Body of pancreas (tissue), 4 donors: ENCODE measurements around the gene CDK19. TPM values are rescaled to one million over a fixed set of nuclear protein-coding genes. Genes with fewer than 3 reads are reported as not detected.

Source experiments
- ATAC-seq: fragments of 150-250 bp; one replicate; pipeline ENCODE4 v1.9.1; 2016
- DNase-seq, 4 donors: peaks; one replicate each; pipeline ENCODE4 v3.0.0-alpha.2; 2019
- H3K27ac ChIP-seq, 4 donors: fragments of 200-600 bp; sonication (generic); 1 replicate in 3 of 4; 2 replicates in 1 of 4; pipeline versions ENCODE4 v1.5.1 to v1.6.1; 2016 to 2019; ENCODE audit warnings: mild to moderate bottlenecking in 1 of 4, mixed read lengths in 1 of 4, moderate library complexity in 1 of 4
- H3K27me3 ChIP-seq, 2 donors: fragments of 200-600 bp; sonication (generic); one replicate each; pipeline ENCODE4 v1.6.0; 2016; ENCODE audit warnings: mild to moderate bottlenecking in 1 of 2
- H3K36me3 ChIP-seq, 2 donors: fragments of 200-600 bp; sonication (generic); replicated peaks in 1 of 2; 2 replicates each; pipeline ENCODE4 v1.5.1; 2016; ENCODE audit warnings: low read depth in 2 of 2; ENCODE audit not compliant: insufficient read depth in 1 of 2
- H3K4me1 ChIP-seq: fragments of 200-600 bp; sonication (generic); one replicate; pipeline ENCODE4 v1.6.0; 2016
- H3K4me3 ChIP-seq, 2 donors: fragments of 200-600 bp; sonication (generic); 1 replicate in 1 of 2; 2 replicates in 1 of 2; pipeline ENCODE4 v1.5.1; 2016 to 2019
- H3K9me3 ChIP-seq, 3 donors: fragments of 200-600 bp; sonication (generic); 1 replicate in 2 of 3; 2 replicates in 1 of 3; pipeline ENCODE4 v1.5.1; 2016
- CTCF ChIP-seq, 7 experiments: fragments of 450-650 bp in 4 of 7; fragments of 200-600 bp in 3 of 7; sonication (generic) in 3 of 7; IDR thresholded peaks; one replicate each; pipeline ENCODE4 v1.5.1; 2016 to 2019; ENCODE audit warnings: antibody characterized with exemption in 7 of 7
- POLR2A ChIP-seq, 3 donors: fragments of 450-650 bp; IDR thresholded peaks; one replicate each; pipeline ENCODE4 v1.6.1; 2016; ENCODE audit warnings: antibody characterized with exemption in 3 of 3, mild to moderate bottlenecking in 2 of 3
- WGBS, 2 donors: methylation state at CpG; one replicate each; pipeline ENCODE4 v1.1.5; 2017; 5-methylcytosine and 5-hydroxymethylcytosine counted together
- intact Hi-C: fragments of 100-400 bp; cut with DNase I; formaldehyde crosslinking; loops from one replicate; pipeline ENCODE4 v1.15.1; 2023
- total RNA-seq, 2 donors: library from RNA; depleted of rRNA; stranded (reverse); fragments of >200 nt; gene quantifications; one replicate each; pipeline ENCODE4 v1.1.0, GENCODE V29; 2016

The CDK19 gene
- total RNA-seq, 2 donors from 2014 or later, result 4.0 to 8.0 TPM

DNA sequence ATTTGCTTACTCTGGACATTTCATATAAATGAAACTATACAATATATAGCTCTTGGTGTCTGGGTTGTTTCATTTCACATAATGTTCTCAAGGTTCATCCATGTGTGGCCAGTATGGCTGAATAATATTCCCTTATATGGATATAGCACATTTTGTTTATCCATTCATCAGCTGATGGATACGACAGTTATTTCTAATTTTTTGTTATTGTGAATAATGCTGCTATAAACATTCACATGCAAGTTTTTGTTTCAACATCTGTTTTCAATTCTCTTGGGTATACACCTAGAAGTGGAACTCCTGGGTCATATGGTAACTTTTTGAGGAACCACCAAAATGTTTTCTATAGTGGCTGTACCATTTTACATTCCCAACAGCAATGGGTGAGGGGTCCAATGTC, 101.1 kb downstream of the CDK19 start:
- Histone ChIP-seq H3K4me1 (no peaks in the 10 kb centered on the region), H3K27ac (no peak overlapping the region), H3K9me3 (no peaks in the 10 kb centered on the region), H3K36me3 (no peaks in the 10 kb centered on the region), H3K4me3 (no peak overlapping the region), H3K27me3 (no peaks in the 10 kb centered on the region)
- ATAC-seq (no peak), DNase-seq (no peak)
- no peak for TF ChIP-seq CTCF (IDR thresholded peaks at IDR 0.05)
- no peak for TF ChIP-seq POLR2A (IDR thresholded peaks at IDR 0.05)
- intact Hi-C loops, result no loop called here
- 97 to 100% methylated on average over 1 of the region's 1 CpG for WGBS, 2 donors

DNA sequence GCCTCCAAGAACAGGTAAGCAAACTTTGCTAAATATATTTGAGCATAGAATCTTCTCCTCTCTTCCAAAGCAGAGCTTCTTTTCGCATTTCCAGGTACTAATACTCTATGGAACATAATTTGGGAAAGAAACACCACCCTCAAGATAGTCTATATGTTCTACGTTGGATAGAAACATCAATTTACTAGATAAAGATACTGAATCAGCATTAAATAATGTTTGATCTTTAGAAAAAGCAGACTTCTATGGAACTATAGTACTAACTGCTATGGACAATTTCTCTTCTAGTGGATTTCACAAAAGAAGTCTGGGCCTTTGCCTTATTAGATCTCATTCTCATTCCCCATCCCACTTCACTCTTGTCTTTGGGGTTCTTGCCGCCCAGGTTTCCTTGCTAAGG, 103.0 kb downstream of the CDK19 start:
- TF ChIP-seq POLR2A (IDR thresholded peaks at IDR 0.05) (no peak), CTCF (IDR thresholded peaks at IDR 0.05) (no peak)
- WGBS, 2 donors, result 93 to 97% methylated on average over 3 of the region's 3 CpGs
- Histone ChIP-seq H3K27ac (no peak overlapping the region), H3K4me3 (no peak overlapping the region), H3K27me3 (no peaks in the 10 kb centered on the region), H3K36me3 (no peaks in the 10 kb centered on the region), H3K9me3 (no peaks in the 10 kb centered on the region), H3K4me1 (no peaks in the 10 kb centered on the region)
- intact Hi-C loops, result no loop called here
- no peak for DNase-seq
- ATAC-seq, result no peak

DNA sequence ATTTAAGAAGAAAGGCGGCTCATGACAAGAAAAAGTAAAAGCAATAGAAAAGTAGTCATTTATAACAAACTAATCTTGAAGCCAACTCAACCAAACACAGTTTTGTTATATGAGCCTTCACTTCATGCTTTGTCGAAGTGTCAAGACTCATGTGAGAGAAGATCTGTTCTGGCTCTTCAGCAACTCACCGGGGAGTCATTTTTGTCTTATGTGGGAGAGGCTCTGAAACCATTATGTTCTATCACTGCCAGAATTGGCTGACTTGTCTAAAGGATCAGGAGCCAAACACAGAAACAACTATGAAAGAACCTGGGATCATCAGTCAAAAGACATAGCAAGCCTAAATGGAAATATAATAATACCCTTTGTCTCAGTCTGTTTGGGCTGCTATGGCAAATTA, 105.2 kb downstream of the CDK19 start:
- intact Hi-C loops, result no loop called here

GRCh38 chr6:110708295-110708950, 106.8 kb downstream of the CDK19 start:
- H3K36me3 ChIP-seq, result no peaks in the 10 kb centered on the region
- no peak for DNase-seq
- 65 to 68% methylated on average over 2 of the region's 2 CpGs for WGBS, 2 donors
- ATAC-seq, result no peak
- no peaks in the 10 kb centered on the region for H3K9me3 ChIP-seq
- no peak overlapping the region for H3K4me3 ChIP-seq
- no peak for TF ChIP-seq CTCF (IDR thresholded peaks at IDR 0.05)
- TF ChIP-seq POLR2A (IDR thresholded peaks at IDR 0.05), result no peak
- H3K27ac ChIP-seq, result no peak overlapping the region
- peaks cover 3% of the 10 kb centered on the region for H3K4me1 ChIP-seq
- intact Hi-C loops, result no loop called here
- H3K27me3 ChIP-seq, result no peaks in the 10 kb centered on the region

More for the DNA sequence above, 105.2 kb downstream of the CDK19 start:
- no peaks in the 10 kb centered on the region for H3K9me3 ChIP-seq
- no peak overlapping the region for H3K4me3 ChIP-seq
- TF ChIP-seq CTCF (IDR thresholded peaks at IDR 0.05) (no peak), POLR2A (IDR thresholded peaks at IDR 0.05) (no peak)
- DNase-seq (no peak), ATAC-seq (no peak)
- no peaks in the 10 kb centered on the region for H3K27me3 ChIP-seq
- H3K36me3 ChIP-seq, result no peaks in the 10 kb centered on the region
- no peaks in the 10 kb centered on the region for H3K4me1 ChIP-seq
- WGBS, 2 donors, result 91 to 94% methylated on average over 3 of the region's 3 CpGs
- no peak overlapping the region for H3K27ac ChIP-seq

GRCh38 chr6:110705543-110705942, 109.7 kb downstream of the CDK19 start:
- no peaks in the 10 kb centered on the region for H3K36me3 ChIP-seq
- H3K27me3 ChIP-seq, result no peaks in the 10 kb centered on the region
- DNase-seq (no peak), ATAC-seq (no peak)
- intact Hi-C loops, result no loop called here
- TF ChIP-seq POLR2A (IDR thresholded peaks at IDR 0.05) (no peak), CTCF (IDR thresholded peaks at IDR 0.05) (no peak)
- no peak overlapping the region for H3K4me3 ChIP-seq
- WGBS, 2 donors, result 74 to 91% methylated on average over 5 of the region's 5 CpGs
- H3K9me3 ChIP-seq, result no peaks in the 10 kb centered on the region
- H3K27ac ChIP-seq, result no peak overlapping the region
- H3K4me1 ChIP-seq, result peaks cover 3% of the 10 kb centered on the region
